Gastrocnemius medialis (tissue), 4 donors: ENCODE data around the gene TDRD6.

ENCODE experiments used
- POLR2A ChIP-seq, 2 donors: fragments of 450-650 bp; IDR thresholded peaks; one replicate each; pipeline ENCODE4 v1.6.1; 2017; ENCODE audit warnings: antibody characterized with exemption in 2 of 2, mild to moderate bottlenecking in 2 of 2, moderate library complexity in 2 of 2
- TF ChIP-seq, protein P1 (sequence below), 5 experiments: fragments of 450-650 bp in 3 of 5; fragments of 200-600 bp in 2 of 5; sonication (generic) in 2 of 5; IDR thresholded peaks in 4 of 5; conservative IDR thresholded peaks in 1 of 5; 1 replicate in 4 of 5; 2 replicates in 1 of 5; pipeline ENCODE4 v1.5.1; 2016 to 2019; ENCODE audit warnings: antibody characterized with exemption in 5 of 5, mild to moderate bottlenecking in 3 of 5, moderate library complexity in 3 of 5

DNA sequence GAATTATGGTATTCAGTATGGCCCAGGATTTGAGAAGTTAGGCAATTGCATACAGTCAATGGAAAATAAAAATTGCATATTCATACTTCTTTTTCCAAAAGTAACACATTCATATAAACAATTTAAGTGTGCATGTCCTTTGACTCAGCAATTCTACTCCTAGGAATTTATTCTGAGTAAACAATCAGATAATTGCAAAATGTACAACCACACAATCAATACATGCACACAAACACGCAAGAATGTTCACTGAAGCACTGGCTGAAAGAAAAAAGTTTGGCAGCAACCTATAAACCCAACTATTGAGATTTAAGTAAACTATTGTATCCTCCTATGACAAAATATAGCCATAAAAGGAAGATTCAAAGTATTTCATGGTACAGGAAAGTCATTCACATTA, 36.7 kb upstream of the TDRD6 start:
- TF ChIP-seq, protein P1, sequence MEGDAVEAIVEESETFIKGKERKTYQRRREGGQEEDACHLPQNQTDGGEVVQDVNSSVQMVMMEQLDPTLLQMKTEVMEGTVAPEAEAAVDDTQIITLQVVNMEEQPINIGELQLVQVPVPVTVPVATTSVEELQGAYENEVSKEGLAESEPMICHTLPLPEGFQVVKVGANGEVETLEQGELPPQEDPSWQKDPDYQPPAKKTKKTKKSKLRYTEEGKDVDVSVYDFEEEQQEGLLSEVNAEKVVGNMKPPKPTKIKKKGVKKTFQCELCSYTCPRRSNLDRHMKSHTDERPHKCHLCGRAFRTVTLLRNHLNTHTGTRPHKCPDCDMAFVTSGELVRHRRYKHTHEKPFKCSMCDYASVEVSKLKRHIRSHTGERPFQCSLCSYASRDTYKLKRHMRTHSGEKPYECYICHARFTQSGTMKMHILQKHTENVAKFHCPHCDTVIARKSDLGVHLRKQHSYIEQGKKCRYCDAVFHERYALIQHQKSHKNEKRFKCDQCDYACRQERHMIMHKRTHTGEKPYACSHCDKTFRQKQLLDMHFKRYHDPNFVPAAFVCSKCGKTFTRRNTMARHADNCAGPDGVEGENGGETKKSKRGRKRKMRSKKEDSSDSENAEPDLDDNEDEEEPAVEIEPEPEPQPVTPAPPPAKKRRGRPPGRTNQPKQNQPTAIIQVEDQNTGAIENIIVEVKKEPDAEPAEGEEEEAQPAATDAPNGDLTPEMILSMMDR (IDR thresholded peaks at IDR 0.05 in 4 of 5, conservative IDR thresholded peaks at IDR 0.05 in 1 of 5): no peak
- TF ChIP-seq POLR2A (IDR thresholded peaks at IDR 0.05): no peak
